NK-92 (cell line): ENCODE data around the gene CHST13.

Source experiments
- DNase-seq: peaks from one replicate; lab custom pipeline; 2025; ENCODE audit not compliant: unreplicated experiment; lab: John Stamatoyannopoulos, UW

CHST13 gene

GRCh38 chr3:126540342-126540849, 16.4 kb downstream of the CHST13 start:
- DNase-seq, result no peak

- DNase-seq, result no peak
Observed at GRCh38 chr3:126540951-126541627, 17.1 kb downstream of the CHST13 start.

- DNase-seq, result no peak
Observed at GRCh38 chr3:126541628-126542339, 17.8 kb downstream of the CHST13 start.

GRCh38 chr3:126542340-126543241, 18.6 kb downstream of the CHST13 start:
- DNase-seq, result no peak

- DNase-seq, result no peak
Observed at GRCh38 chr3:126543457-126544061, 19.6 kb downstream of the CHST13 start.

- DNase-seq, result no peak
Observed at GRCh38 chr3:126544596-126545281, 20.8 kb downstream of the CHST13 start.

- no peak for DNase-seq
Observed at GRCh38 chr3:126545544-126545943, 21.6 kb downstream of the CHST13 start.

- no peak for DNase-seq
Observed at GRCh38 chr3:126546013-126546412, 22.1 kb downstream of the CHST13 start.

- no peak for DNase-seq
Observed at GRCh38 chr3:126546549-126547239, 22.7 kb downstream of the CHST13 start.

- DNase-seq, result no peak
Observed at GRCh38 chr3:126547721-126548120, 23.8 kb downstream of the CHST13 start.

GRCh38 chr3:126548556-126549466, 24.9 kb downstream of the CHST13 start:
- DNase-seq, result no peak

- no peak for DNase-seq
Observed at GRCh38 chr3:126549861-126550487, 26.0 kb downstream of the CHST13 start.

- no peak for DNase-seq
Observed at GRCh38 chr3:126550488-126551051, 26.6 kb downstream of the CHST13 start.

GRCh38 chr3:126551121-126551838, 27.3 kb downstream of the CHST13 start:
- DNase-seq, result no peak

- DNase-seq, result no peak
Observed at GRCh38 chr3:126551839-126552687, 28.1 kb downstream of the CHST13 start.

GRCh38 chr3:126552688-126553283, 28.8 kb downstream of the CHST13 start:
- no peak for DNase-seq
